HG02943 (cell line): ENCODE results near the gene PRR33.

Source experiments
- ATAC-seq: cut with Tn5 transposase; IDR thresholded peaks from one replicate; pipeline ENCODE4 v1.9.1; 2021; ENCODE audit warnings: mild to moderate bottlenecking, low read depth, moderate library complexity; ENCODE audit not compliant: unreplicated experiment

Gene PRR33

GRCh38 chr11:1928891-1929541 lies 37.3 kb upstream of the PRR33 start:
- no peak for ATAC-seq

GRCh38 chr11:1928470-1928890 lies 36.8 kb upstream of the PRR33 start:
- ATAC-seq, result no peak

- ATAC-seq, result no peak
Observed at GRCh38 chr11:1927848-1928469, 36.3 kb upstream of the PRR33 start.

GRCh38 chr11:1927026-1927847 lies 35.5 kb upstream of the PRR33 start:
- ATAC-seq, result no peak

DNA sequence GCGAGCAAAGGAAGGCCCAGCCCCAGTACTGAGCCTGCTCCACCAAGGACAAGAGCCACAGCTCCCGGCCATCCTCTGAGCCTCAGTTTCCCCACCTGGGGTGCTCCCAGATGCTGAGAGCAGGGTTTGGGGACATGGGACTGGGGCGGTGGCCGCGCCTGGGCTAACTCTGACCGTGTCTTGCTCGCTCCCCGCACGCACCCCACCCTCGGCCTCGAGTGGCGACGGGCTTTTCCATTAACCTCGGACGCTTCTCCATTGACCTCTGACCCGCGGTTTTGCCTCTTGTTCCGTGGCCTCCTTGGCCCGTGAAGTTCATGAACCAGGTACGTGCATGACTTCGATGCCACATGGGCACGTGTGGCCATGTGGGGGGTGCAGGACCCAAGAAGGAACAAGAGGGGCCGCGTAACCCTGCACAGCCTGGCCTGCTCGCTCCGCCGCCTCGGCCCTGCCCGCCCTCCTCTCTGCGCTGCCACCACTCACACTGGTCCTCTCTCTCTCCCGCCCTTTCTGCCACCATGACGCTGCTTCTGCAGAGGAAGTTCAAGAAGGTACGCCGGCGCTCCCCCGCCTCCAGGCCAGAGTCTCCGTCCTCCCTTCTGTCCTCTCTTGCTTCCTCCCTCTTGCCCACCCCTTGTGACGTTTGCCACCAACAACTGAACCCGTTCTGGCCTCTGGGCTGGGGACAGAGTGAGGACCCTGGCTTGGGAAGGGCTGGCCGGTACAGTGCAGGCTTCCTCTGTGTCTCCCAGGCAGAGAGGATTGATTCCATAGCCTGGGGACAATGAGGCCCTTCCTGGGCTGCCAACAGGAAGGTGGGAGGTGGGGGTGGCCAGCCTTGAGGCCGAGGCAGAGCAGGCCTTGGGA lies 34.7 kb upstream of the PRR33 start:
- no peak for ATAC-seq

GRCh38 chr11:1925373-1926155 lies 33.9 kb upstream of the PRR33 start:
- no peak for ATAC-seq

DNA sequence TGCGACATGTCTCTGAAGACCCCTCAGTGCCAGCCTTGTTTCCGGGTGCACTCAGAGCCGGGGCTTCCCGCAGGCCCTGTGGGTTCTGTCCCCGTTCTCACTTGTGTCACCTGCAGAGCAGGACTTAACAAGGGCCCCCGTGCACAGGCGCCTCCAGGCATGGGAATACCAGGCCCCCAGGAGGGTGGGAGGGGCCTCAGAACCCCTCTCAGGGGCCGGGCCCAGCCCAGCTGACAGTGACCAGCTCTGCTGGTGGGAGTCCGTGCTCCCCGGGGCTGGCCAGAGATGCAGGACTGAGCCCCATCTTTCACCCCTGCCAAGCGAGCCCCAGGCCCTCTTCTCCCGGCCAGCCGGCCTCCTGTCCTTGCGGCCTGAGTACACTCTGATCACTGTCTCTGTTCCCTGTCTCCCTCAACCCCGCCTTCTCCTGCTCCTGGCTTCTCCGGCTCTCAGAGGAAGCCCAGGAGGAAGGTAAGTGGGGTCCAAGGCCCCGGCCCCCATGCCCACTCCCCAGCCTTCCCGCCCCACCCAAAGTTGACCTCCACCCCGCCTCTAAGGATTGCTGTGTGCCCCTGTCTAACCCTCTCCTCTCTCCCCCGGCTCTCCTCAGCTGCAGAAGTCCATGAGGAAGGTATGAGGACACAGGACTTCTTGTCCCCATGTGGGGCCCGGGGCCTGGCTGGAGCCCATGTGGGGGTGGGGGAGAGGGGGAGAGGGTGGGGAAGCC lies 33.1 kb upstream of the PRR33 start:
- no peak for ATAC-seq

DNA sequence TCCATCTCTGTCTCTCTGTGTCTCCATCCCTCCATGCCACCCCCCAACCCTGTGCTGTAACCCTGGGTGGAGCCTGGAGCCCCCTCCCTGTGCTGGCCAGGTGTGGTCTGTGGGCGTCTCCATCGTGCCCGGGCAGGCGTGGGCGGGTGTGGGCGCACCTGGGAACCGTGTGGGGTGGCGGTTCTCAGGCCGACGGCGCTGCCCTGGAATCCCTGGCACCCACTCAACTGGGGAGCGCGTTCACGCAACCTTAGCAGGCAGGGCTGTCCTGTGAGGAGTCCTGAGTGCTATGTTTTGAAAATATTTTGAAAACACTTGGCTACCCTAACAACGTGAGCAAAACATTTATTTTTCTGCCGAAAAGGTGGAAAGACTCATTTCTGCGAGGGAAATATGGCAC lies 32.5 kb upstream of the PRR33 start:
- ATAC-seq, result no peak

- no peak for ATAC-seq
Observed at GRCh38 chr11:1923201-1923956, 31.7 kb upstream of the PRR33 start.

DNA sequence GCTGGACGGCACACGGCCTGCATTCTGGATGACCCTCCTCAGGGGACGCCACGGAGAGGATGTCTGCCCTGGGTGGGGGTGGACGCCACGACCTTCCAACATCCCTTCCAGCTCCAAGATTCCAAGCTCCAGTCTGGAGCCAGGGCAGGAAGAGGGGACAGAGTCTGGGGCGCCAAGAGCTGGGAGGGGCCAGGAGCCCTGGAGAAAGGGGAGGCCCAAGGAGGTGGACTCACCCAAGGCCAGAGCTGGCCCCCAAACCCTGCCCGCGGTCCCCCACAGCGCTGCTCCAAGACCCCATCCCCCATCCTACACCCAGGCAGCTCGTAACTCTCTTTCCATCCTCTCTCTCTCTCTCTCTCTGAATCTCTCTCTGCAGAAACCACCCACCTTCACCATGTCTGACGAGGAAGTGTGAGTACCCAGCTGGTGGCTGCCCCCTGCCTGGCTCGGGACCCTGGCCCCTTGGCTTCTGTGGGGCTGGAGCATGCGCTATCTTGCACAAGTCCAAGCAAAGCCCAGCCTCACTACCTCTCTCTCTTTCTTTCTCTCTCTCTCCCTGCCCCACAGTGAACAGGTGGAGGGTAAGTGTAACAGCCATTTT lies 30.9 kb upstream of the PRR33 start:
- no peak for ATAC-seq

DNA sequence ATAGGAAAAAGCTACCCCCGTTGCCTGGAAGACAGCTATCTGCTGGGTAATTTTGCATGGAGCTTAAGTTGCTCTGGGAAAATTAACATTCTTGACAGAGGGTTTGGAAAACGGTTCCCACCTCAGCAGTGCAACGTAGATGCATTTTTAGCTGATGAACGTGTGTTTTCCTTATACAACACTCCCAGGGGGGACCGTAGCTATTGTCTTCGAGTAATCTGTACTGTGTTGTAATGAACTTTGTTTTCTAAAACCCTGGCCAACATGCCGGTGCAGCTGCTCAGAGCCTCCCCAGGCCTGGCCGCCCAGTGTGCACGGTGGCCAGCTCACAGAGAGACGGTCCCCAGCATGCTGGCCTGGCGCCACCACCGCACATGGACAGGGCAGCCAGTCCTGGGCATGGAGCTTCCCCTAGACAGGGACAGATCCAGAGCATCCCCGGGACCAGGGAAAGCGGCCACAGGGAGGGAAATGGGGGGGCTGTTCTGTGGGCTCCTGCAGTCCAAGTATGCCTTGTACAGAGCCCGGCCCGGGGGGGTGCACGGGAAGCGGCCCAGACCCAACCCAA lies 30.0 kb upstream of the PRR33 start:
- no peak for ATAC-seq

GRCh38 chr11:1920909-1921573 lies 29.3 kb upstream of the PRR33 start:
- no peak for ATAC-seq

DNA sequence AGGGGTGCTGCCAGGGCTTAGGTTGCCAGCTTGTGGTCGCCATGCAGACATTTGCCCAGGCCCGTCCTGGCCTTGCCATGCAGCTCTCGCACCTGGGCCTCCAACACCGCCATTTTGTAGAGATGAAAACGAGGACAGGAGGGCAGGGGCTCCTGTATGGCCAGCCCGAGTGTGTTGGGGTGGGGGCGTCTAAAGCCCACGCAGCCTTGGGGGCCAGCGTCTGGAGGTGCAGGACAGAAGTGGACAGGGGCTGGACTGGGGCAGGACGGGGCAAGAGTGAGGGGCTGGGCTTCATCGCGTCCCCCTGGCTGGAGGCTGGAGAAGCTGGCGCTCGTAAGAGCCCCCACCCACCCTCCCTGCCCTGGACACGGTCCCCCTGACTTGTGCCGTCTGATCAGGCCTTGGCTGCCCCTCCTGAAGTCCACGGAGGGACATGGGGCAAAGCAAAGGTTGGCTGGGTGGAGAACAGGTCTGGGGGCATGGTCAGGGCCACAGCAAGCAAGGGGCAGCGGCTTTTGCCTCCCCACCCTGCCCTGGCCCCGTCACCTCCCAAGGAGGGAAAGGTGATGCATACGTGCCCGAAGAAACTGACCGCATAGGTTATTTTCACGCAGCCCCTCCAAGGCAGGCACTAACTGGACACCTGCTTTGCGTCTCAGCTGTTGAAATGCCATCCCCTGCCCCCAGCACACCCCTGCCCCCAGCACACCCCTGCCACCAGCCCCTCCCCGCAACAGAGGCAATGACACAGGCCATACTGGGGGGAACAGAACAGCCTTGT lies 28.6 kb upstream of the PRR33 start:
- ATAC-seq, result no peak

DNA sequence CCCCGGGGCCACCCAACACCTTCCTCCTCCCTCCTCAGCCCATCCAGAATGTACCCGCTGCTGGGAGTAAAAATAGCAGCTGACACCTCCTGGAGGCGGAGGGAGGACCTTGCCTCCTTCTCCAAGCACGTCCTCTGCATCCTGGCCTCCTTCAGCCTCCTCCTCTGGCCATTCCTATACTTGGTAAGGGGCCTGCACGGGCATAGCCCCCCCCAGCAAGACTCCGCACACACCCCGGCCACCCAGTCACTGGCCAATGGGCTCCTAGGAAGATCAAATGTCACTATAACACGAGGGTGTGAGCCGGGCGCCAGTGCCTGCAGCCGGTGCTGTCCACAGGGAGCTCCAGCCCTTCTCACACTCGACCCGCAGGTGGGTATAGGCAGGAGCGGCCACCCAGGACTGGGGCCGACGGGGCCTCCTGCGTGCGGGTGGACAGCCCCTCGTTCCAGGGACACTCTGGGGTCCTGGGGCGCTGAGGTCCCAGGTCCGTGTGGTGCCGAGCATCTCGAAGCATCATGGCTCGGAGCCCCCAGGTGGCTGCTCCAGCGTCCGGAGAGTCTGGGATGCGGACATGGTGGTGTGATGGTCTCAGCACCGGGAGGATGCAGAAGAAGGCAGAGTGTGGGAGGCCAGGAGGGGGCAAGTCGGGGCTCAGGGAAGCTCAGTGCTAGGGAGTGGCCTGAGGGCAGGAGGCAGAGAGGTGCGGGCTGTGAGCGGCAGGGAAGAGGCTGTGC lies 27.9 kb upstream of the PRR33 start, which contains the start of gene TNNT3:
Gene TNNT3 (plus strand): TSS at position 313 of the 737 bp plus-strand sequence. CDS start 3,172 bp downstream, outside the sequence.
- ATAC-seq, result no peak

- no peak for ATAC-seq
Observed at GRCh38 chr11:1918436-1919315, 27.0 kb upstream of the PRR33 start.
